ENCODE results near the gene TSEN34. TPM values are rescaled to one million over a fixed set of nuclear protein-coding genes. Genes with fewer than 3 reads are reported as not detected.

Gene TSEN34
- total RNA-seq, 4 donors from 2014 or later, result 62.0 to 138 (median 65.9) TPM

DNA sequence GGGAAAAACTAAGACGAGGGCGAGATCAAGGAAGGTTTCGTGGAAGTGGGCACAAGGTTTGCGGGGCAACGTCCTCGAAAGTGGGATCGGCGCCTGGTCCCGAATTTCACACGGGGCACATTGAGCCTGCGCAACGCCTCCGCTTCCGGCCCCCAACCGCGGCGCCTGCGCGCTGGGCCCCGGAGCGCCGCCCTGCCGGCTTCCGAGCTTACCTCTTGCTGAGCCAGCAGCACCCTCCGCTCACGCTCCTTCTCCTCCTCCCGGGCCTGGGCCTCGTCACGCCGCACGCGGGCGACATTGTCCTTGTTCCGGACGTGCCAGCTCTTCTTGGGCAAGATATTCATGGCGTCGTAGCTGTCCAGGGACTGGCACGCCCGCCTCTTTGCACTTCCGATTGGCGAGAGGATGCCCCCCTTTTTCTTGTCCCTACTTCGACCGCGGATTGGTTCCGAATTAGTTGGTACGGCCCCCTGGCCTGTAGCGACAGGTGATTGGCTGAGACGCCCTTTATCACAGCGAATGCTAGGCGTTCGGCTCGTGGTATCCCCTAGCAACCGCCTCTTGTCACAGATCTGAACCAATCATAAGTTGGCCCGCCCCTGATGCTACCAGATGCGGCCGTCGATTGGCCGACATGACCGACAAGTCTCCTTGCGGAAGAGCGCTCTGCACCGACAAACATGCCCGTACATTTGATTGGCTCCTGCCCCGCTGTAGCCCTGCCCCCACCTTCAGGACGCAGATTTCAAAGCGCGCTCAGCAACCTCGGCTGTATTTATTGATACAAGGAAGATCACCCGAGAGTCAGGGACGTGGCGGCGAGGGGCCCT is 31.5 kb upstream of the TSEN34 start, which contains the start of gene LENG1:
LENG1 (minus strand) TSS at position 370 of the 830 bp plus-strand sequence; CDS start at position 344, 26 bp downstream.
- intact Hi-C loops (cut with DNase I; ENCODE audit: low total_unique reads) (no loop called here), in situ Hi-C loops (cut with MboI; ENCODE audit: low pct_ligation_motif_present in 1 of 4, low pct_unique_long_range_greater_than_20kb in 1 of 4, low sequenced_read_pairs in 3 of 4) (loop anchor here in 1 of 4 donors (10.0 kb wide), 1 partner anchor 75 kb away; no protein-coding TSS in a partner anchor)
- H3K4me1 ChIP-seq, result peaks cover 30 to 56% (median 45%) of the 10 kb centered on the region in 4 donors
- no peaks in the 10 kb centered on the region for H3K27me3 ChIP-seq
- peak; percentile 100 for DNase-seq
- peak within 1 kb of the TSS; percentile 92 to 98 (median 94) for H3K27ac ChIP-seq
- H3K36me3 ChIP-seq, result peaks cover 0 to 34% (median 14%) of the 10 kb centered on the region in 4 donors
- peak within 1 kb of the TSS; percentile 48 to 80 (median 76) for H3K4me3 ChIP-seq
- H3K9me3 ChIP-seq, result no peaks in the 10 kb centered on the region
- 0 to 1% methylated on average over 3 to 63 of the region's 72 CpGs for WGBS, 2 donors (ENCODE audit: low coverage in 1 of 2)
- TF ChIP-seq POLR2AphosphoS5 (IDR thresholded peaks at IDR 0.05) (peak; percentile 85 to 89 (median 88)), EP300 (IDR thresholded peaks at IDR 0.05; ENCODE audit: low read depth) (no peak), POLR2A (IDR thresholded peaks at IDR 0.05) (peak; percentile 76)
- TF ChIP-seq, protein P1, sequence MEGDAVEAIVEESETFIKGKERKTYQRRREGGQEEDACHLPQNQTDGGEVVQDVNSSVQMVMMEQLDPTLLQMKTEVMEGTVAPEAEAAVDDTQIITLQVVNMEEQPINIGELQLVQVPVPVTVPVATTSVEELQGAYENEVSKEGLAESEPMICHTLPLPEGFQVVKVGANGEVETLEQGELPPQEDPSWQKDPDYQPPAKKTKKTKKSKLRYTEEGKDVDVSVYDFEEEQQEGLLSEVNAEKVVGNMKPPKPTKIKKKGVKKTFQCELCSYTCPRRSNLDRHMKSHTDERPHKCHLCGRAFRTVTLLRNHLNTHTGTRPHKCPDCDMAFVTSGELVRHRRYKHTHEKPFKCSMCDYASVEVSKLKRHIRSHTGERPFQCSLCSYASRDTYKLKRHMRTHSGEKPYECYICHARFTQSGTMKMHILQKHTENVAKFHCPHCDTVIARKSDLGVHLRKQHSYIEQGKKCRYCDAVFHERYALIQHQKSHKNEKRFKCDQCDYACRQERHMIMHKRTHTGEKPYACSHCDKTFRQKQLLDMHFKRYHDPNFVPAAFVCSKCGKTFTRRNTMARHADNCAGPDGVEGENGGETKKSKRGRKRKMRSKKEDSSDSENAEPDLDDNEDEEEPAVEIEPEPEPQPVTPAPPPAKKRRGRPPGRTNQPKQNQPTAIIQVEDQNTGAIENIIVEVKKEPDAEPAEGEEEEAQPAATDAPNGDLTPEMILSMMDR (IDR thresholded peaks at IDR 0.05), result peak in 3 of 5 experiments; percentile 21 to 49 (median 26)

DNA sequence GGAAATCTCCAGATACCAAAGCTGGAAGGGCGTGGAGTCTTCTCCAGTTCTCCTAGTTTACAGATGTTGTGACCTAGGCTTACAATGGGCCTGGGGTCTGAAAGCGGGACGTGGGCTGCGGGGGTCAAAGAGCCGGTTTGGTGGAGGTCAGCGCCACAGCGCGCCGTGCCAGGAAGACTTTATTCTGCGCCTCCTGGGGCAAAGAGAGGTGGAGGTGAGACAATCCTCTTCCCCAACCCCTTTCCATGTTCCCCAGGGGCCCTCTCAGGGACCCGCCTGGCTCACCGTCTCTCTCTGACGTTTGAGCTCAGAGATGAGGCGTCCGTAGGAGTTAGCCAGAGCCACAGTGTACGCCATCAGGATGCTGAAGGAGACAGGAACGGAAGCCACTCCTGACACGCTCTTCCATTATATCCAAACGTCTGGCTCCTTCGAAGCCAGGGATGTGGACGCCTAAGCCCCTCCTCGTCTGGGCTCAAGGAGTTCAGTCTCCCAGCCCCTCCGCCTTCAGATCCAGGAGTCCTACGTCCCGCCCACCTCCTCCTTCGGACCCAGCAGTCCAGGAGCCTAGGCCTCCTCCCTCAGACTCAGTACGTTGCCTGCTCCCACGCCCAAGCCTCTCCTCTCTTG is 30.8 kb upstream of the TSEN34 start:
- TF ChIP-seq, protein P1 (IDR thresholded peaks at IDR 0.05), result no peak
- TF ChIP-seq EP300 (IDR thresholded peaks at IDR 0.05; ENCODE audit: low read depth) (no peak), POLR2A (IDR thresholded peaks at IDR 0.05) (no peak), POLR2AphosphoS5 (IDR thresholded peaks at IDR 0.05) (no peak)
- DNase-seq, result no peak
- WGBS, 2 donors (ENCODE audit: low coverage in 1 of 2), result 2% methylated on average over 27 of the region's 28 CpGs; no CpG with 5 or more reads in 1 of the 2 donors
- intact Hi-C loops (cut with DNase I; ENCODE audit: low total_unique reads), result no loop called here
- H3K27ac ChIP-seq, result peak overlapping the region; percentile 87 to 96 (median 90)
- H3K36me3 ChIP-seq, result peaks cover 0 to 28% (median 10%) of the 10 kb centered on the region in 4 donors
- in situ Hi-C loops (cut with MboI; ENCODE audit: low pct_ligation_motif_present in 1 of 4, low pct_unique_long_range_greater_than_20kb in 1 of 4, low sequenced_read_pairs in 3 of 4), result loop anchor here in 1 of 4 donors (10.0 kb wide), 1 partner anchor 75 kb away; no protein-coding TSS in a partner anchor
- H3K4me3 ChIP-seq, result peak overlapping the region; percentile 11 to 80 (median 44)
- H3K27me3 ChIP-seq, result no peaks in the 10 kb centered on the region
- no peaks in the 10 kb centered on the region for H3K9me3 ChIP-seq
- H3K4me1 ChIP-seq, result peaks cover 34 to 62% (median 48%) of the 10 kb centered on the region in 4 donors

DNA sequence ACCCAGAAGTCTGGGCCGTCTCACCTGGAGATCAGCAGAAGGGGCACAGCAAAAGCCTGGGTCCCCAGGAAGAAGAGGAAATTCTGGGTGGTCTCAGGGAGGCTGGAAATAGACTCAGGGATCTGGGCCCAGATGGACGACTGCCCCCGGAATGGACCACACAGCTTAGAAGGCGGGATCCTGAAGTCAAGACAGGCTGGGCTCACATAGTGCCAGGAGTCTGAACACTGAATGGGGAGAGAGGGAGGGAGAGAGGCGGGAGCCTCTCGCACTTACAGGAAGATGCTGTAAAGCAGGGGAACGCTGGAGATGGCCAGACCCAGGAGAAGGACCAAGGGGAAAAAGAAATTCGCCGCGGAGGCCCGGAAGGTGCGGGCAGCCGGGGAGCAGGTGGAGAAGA is 30.3 kb upstream of the TSEN34 start:
- 38% methylated on average over 13 of the region's 13 CpGs; no CpG with 5 or more reads in 1 of the 2 donors for WGBS, 2 donors (ENCODE audit: low coverage in 1 of 2)
- H3K4me1 ChIP-seq, result peaks cover 35 to 66% (median 48%) of the 10 kb centered on the region in 4 donors
- no peak for DNase-seq

More for the DNA sequence above, 30.3 kb upstream of the TSEN34 start:
- Histone ChIP-seq H3K4me3 (peak overlapping the region in 2 of 4 donors; percentile 56 to 80), H3K36me3 (peaks cover 0 to 22% (median 8%) of the 10 kb centered on the region in 4 donors), H3K27me3 (no peaks in the 10 kb centered on the region), H3K9me3 (no peaks in the 10 kb centered on the region), H3K27ac (peak overlapping the region; percentile 87 to 96 (median 90))
- in situ Hi-C loops (cut with MboI; ENCODE audit: low pct_ligation_motif_present in 1 of 4, low pct_unique_long_range_greater_than_20kb in 1 of 4, low sequenced_read_pairs in 3 of 4) (loop anchor here in 1 of 4 donors (10.0 kb wide), 1 partner anchor 74 kb away; no protein-coding TSS in a partner anchor), intact Hi-C loops (cut with DNase I; ENCODE audit: low total_unique reads) (no loop called here)
- TF ChIP-seq, protein P1 (IDR thresholded peaks at IDR 0.05), result no peak
- TF ChIP-seq EP300 (IDR thresholded peaks at IDR 0.05; ENCODE audit: low read depth) (no peak), POLR2A (IDR thresholded peaks at IDR 0.05) (no peak), POLR2AphosphoS5 (IDR thresholded peaks at IDR 0.05) (no peak)

Data from transverse colon (tissue), 4 donors.